ENCODE measurements around the gene ACOX3.

Gene ACOX3

DNA sequence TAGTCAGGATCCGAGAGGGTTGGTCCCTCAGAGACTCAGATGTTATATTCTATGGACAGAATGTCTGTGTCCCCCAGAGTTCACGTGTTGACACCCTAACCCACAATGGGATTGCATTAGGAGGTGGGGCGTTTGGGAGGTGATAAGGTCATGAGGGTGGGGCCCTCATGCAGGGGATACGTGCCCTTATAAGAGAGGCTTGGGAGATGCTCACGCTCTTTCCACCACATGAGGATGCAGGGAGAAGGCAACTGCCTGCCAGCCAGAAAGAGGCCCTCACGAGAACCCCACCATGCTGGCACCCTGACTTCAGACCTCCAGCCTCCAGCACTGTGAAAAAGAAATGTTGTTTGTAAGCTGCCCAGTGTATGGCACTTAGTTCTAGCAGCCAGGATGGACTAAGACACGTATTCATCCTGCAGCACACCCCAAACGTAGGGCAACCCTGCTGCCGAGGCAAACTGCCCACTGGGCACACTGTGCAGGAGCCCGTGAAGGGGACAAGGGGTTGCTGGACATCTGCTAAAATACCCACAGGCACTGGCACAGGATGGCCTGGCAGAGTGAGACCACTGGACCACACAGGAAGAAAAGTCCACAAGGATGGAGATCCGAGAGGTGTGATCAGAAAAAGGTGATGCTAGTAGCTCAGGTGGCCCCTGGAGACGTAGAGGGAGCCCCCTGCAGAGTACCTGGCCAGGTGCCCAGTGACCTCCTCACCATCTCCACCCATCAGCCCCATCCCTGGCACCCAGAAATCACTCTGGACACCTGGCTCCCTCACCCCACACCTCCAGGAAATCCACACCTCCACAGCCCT is 108.3 kb downstream of the ACOX3 start:
- no peak for DNase-seq

DNA sequence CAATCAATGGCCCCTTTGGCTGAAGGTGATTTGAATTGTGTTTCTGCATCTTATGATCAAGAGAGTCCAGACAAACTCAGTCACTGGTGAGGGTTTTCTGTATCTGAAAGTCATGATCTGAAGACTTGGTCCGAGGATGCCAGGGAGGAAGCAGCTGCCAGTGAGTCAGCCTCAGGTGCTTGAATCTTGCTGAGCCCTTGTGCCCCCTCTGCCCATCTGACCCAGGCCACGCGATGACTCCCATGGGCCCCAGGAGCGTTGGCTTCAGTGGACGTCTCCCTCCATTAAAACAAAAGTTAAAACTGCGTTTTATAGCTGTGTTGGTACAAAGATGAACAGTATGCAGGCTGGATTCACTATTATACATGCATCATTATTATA is 109.0 kb downstream of the ACOX3 start:
- no peak for DNase-seq

DNA sequence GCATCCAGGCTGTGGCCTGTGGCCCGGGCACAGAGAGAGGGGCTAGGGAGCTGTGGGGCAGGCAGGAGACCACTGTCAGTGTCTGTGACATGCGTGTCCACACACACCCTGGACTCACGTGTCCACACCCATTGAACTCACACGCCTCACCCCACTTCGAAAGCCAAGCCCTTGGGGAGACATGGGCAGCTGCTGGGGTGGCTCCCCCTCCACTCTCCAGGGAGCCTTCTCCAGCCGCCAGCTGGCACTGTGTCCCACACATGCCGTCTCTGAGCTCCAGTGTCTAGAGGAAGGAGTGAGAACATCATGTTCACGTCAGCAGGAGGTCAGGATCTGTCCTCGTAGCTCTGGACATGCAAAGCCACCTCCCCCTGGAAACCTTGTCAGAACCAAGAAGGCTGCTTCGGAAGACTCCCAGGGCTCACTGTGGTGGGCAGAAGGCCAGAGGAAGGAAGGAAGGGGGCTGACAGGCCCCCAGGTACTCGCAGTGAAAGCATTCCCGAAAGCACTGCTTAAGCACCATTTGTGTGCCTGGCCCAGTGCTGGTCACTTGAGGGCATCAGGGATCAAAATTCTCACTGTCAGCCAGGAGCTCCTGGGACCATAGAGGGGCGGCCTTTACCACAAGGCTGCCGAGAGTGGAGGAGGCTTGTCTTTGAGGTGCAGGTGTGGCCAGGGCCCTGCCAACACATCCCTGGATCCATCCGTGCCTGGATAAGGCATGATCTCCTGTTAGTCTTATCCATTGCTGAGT is 109.5 kb downstream of the ACOX3 start:
- DNase-seq, result no peak

DNA sequence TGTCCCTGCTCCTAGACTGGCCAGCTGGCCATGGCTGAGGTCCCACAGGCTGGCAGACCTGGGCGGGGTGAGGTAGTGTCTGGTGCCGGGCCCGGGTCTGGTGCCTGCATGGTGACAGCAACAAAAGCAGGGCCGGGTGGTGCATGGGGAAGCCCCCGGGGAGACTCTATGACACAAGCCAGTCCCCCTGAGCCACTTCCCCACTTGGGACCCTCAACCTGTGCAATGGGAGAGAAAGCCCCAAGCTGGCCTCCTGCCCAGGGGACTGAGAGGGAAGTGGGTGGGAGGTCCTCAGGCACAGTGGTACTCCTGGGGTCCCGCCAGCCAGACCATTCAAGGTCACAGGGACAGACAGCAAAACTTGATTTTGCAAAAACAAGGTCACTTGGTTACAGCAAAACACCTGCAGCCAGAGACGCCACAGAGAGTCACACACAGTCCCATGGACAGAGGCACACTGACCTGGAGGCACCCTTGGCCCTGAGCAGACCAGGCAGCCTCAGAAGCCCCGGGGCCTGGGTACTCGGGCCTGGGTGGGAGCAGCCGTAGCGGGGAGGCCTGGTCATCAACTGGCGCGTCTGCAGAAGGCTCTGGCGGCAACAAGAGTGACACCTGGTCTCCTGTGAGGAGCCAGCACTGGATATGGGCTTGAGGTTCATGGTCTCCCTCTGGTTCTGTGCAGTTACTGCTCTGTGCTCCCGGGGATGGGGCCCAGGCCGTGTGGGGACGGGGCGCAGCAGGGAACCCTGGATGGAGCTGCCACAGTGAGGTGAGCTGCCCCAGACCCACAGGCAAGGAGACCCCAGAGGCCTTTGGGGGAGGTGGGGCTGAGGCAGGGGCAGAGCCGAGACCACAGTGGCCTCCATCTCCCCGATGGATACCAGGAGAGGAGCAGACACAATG is 110.4 kb downstream of the ACOX3 start:
- no peak for DNase-seq

DNA sequence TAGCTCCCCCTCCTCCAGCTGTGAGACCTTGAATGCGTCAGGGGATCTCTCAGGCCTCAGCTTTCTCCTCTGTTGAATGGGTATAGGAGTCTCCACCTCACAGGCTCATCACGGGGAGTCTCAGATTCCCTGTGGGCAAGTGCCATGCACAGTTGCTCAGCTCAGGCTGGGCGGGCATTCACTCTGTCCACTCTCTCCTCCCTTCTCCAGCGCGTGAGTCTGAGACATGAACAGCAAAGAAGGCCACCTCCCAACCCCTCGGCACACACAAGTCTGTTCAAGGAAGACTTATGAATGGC is 111.0 kb downstream of the ACOX3 start:
- no peak for DNase-seq

DNA sequence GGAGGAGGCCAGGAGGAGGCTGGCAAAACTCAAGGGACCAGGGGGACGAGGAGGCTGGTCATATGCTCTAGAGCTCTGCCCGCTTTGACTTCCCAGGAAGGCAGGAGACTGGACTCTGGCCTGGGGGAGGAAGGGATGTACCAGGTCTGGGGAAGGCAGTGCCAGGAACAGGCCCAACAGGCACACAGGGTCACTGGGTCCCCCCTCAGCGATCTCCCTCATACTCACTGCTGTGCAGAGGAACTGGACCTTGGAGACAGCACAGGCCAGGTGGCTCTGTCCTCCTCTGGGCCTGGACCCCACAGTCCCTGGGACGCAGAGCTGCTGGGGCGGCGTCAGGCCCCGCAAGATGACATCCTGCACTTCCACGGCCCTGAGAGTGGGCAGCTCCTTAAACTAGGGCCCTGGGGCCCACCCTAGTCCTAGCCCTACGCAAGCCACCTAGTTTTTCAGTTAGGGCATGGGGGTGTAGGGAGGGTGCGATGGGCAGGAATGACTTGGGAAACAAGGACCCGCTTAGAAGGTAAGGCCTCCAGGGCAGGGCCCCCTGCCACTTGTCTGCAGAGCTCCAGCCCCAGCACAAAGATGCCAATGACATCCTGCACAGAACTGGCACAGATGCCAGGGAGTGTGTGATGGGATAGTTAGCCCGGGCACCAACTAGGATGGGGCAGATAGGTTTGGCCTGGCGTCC is 111.5 kb downstream of the ACOX3 start:
- no peak for DNase-seq

DNA sequence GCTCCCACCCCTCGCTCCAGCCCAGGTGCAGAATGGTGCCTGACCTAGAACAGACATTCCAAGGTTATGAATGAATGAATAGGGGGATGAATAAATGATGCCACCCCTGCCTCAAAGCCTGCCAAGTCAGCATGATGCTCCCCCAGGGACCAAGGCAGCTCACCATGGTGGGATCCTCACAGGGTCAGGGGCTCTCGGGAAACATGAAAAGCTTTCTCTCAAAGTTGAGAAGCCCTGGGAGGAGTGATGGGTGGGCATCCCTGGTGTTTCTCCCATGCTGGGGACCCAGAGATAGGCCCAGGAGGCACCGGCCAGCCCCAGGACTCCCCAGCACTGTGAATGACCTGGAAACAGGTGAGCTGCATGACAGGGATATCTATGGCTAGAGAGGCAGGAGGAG is 112.1 kb downstream of the ACOX3 start:
- no peak for DNase-seq

DNA sequence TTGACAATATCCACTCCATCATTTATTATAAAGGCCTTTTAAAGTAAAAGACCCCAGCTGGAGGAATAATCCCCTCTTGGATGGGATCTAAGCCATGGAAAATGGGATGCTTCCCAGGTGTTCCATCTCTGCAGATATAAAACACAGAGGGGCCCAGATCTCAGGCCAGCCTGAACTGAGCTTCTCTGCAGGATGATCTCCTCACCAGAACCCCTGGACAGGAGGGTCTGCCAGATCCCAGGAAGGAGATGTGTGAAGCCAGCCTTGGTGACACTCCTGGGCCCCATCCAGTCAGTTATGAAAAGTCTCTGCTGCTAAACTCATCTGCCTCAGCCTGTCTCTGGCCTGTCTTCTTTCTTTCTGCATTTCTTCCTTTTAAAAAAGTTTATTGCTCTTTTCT is 114.3 kb downstream of the ACOX3 start:
- DNase-seq, result no peak

DNA sequence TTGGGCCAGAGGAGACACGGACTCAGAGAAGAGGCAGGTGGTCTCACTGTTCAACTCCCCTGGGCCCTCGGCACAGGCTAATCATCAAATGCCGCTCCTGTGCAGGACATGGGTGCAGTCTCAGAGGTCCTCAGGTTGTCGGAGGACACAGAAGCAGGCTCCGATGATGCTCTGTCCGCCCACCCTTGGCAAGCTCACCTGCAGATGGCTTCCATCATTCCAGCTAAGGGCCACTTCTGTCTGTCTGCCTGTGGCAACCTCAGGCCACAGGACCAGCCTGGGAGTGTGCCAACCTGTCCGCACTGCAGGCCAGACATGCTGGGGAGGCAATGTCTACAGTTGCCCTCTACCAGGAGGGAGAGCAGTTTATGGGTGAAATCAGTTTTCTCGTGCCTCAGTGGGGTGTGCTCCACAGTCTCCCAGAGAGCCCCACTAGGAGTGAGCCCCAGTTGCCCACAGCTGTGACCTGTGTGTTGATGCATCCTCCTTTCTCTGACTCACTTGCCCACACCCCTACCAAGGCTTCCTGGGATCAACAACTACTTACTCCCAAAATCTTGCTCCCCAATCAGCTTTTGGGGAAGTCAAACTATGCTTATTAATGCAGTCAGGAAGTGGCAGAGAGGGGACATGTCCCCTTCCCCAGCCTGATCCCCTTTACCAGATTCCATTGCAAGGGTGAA is 115.1 kb downstream of the ACOX3 start:
- DNase-seq, result no peak

DNA sequence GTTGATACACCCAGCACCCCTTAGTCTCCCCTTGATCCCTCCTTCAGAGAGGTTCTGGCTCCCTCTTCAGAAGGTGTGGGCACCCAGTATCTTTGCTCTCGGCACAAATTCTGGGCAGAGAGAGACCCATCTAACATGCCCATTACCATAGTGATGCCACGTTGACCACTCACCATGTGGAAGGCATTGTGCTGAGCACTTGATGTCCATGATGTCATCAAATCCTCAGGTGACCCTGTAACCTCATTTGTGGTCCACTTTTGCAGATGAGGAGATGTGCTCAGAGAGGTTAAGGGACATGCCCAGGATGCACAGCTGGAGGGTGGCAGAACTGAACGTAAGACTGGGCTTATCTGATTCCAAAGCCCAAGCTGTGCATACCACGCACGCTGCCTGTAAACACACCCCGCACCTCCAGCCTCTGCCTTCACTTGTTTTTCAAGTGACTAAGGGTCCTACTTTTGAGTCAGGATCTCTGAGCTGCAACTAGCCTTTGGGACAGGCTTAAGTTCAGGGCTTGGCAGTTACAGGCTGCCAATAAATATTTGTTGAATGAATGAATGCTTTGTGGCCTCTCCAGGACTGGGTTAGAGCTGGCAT is 115.8 kb downstream of the ACOX3 start:
- DNase-seq, result no peak

DNA sequence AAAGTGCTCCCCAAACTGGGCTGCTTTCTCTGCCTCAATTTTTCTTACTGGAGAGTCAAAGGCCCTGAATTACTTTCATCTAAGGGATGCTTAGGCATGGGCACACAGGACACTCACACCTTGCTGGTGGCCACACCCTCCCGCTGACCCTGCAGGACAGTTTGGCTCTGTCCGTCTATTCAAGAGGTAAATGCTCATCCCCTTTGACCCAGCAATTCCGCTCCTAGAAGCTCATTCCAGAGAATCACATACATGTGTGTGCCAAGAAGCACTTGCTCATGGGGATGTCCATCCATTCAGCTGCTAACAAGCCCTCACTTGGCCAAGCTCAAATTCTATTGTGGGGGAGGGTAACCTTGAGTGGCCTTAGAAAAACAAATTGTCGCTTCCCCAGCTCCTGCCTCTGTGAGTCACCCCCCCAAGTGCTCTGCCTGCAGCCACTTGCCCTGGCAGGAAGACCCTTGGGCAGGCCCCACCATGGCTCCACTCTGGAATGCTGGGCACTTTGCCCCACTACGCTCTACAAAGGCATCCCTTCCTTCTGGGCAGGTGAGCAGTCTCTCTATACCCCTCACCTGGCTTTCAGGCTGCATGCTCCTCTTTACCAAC is 116.5 kb downstream of the ACOX3 start:
- DNase-seq, result no peak

DNA sequence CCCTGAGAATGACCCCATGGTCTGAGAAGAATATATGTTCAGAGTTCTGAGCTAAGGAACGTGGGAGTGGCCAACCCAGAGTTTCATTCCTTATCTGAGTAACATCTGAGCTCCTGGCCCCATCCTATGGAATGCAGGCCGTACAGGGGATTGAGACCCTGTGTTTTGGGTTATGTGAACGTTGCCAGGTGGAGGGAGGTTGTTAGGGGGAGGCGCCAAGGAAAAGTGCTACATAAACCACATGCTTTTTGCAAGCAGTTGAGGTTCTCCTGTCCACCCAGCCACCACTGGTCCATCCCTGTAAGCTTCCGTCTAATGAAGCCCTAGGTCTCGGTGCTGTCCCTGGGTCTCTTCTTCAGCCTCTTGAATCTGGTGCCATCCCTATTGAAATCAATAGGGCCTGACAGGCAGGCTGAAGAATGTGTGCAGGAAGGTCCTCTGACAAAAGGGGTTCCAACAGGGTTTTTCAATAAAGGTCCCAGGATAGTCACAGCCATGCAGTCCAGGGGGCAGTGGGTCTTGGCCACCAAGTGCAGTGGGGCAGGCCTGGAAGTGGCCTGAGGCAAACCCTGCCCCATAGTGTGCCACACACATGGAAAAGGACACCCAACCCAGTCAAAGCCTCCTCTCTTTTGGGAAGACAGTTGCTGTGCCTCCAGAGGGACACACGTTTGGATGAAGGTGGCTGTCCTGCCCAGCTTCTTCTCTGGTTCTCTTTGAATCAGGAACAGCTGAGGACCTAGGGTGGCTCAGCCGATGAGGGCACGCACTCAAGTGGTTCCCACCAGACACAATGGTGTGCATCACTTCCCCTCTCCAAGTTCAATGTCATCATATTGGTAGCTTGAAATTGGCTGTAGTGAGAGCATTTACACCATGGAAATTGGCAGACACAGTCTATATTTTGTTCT is 117.5 kb downstream of the ACOX3 start:
- no peak for DNase-seq

DNA sequence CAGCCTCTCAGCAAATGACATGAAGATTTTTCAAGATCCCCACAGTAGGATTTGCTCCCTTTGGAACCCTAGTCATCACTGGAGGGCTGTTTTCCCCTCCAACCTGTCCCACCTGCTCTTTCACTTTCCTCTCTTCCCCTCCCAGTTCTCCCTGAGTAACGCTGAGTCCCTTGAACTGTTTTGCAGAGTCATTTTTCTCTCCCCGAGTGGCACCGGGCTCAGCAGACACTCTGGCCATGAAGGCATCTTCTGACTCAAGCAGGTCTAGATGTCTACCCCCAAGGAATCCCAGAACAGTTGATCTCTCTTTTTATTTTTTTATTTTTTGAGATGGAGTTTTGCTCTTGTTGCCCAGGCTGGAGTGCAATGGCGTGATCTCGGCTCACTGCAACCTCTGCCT is 118.8 kb downstream of the ACOX3 start:
- DNase-seq, result no peak

DNA sequence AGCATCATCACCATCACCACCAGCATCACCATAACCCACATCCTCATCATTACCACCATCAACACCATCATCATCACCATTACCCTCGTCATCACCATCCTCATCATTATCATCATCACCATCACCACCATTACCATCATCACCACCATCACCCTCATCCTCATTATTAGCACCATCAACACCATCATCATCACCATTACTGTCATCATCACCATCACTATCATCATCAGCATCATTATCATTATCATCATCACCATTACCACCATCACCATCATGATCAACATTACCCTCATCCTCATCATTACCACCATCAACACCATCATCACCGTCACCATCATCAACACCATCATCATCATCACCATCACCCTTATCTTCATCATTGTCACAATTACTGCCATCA is 119.3 kb downstream of the ACOX3 start:
- no peak for DNase-seq

DNA sequence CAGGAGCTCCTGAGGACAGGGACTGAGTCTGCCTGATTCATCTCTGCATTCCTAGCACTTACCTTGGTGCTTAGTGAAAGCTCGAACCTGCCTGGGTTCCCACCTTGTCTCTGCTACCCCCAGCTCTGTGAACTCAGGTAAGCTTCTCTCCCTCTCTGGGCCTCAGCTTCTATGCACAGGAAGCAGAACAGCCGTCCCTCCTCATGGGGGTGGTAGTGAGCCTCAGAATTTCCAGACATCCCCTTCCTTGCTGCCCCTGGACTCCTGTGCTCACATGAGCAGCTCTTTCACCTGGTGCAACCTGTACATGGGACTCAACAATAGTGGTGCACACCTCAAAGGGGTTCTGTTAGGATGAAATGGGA is 120.2 kb downstream of the ACOX3 start:
- no peak for DNase-seq

DNA sequence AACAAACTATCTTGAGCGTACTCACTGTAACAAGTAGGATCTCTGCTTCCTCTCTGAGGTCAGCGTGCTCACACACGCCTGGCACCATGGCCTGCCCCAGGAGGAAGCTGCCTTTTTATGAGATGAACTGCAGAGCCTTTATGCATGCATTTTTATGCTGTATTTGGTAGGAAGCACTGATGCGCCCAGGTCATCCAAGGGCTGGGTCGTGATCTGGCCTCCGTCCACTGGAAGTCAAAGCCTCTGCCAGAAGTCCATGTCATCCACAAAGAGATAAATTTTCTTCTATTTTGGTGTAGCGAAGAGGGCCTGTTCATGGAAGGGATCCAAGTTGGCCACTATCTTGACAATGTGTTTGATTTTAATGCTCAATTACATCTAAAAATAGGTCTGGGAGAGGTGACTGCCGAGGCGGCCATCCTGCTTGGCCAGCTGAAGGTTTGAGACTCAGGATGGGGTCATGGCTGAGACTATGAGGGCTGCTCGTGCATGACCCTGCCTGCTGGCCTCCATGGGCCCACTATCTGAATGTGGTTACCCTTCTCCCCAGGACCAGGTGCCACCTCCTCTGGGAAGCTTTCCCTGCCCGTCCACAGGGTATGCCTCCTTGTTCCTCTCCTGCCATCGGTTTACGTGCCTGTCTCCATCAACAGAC is 120.7 kb downstream of the ACOX3 start:
- no peak for DNase-seq

DNA sequence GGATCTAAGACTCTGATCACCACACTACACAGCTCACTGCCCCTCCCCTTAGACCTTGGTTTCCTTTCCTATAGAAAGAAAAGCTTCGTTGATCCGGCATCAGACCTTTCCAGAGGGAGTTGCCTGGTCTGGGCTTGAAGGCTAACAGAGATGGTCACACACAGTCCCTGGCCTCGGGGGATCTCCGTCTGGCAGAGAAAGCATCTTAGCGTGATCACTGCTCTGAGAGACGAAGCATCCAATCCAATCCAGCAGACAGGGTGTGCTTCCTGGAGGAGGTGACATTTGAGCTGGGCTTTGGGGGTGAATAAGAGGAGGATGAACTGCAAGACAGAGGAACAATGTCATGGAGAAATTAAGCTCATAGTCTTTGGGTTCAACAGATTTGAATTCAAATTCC is 121.5 kb downstream of the ACOX3 start:
- DNase-seq, result no peak

DNA sequence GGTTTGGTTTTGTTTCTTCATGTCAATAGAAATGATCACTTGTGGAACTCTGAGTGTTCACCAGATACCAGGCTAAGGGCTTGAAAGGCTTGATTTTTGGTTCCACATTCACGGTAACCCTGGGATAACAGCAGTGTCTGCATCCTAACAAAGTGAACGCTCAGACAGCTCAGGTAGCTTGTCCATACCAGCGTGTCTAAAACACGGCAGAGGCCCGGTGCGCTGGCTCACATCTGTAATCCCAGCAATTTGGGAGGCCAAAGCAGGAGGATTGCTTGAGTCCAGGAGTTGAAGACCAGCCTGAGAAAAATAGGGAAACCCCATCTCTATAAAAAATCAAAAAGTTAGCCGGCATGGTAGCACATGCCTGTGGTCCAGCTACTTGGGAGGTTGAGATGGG is 122.0 kb downstream of the ACOX3 start:
- DNase-seq, result no peak

DNA sequence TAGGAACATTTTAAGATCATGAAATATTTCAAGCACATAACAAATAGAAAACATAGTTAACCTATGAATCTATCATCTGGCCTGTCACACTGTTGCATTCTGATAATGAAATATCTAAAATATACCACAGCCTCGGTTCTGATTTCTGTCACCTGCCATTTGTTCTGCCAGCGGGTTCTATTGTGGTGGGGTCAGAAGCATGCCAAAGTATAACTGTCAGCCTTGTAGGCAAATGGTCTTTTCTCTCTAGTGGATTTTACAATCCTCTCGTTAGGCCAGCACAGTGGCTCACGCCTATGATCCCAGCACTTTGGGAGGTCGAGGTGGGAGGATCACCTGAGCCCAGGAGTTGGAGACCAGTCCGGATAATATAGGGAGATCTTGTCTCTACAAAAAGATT is 123.0 kb downstream of the ACOX3 start:
- DNase-seq, result no peak

DNA sequence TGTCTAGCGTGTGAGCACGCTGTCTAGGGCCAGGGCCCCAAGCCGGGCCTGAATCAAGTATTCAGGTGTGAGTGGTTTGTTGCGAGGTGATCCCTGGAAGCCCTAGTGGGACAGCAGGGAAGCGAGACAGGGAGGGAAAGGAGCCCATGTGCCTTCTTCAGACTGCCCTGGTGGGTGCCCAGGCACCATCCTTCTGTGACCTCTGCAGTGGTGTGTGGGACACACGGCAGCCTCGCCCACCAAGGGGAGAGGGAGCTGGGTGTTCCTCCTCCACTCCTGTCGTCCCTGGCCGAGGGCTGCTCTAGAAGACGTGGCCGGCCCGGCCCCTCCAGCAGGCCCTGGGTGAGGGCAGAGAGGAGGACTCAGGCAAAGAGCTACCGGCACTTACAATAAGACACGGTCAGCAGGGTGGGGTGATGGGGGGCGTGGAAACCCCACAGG is 123.6 kb downstream of the ACOX3 start:
- DNase-seq, result no peak
